GM19324 (cell line): ENCODE data around the gene EGLN2.
"Not testable (repeated sequence)": the region's sequence is repeated elsewhere in the genome, so short reads cannot be mapped to it uniquely, and the experiment has no call there.

Experiments
- ATAC-seq: cut with Tn5 transposase; IDR thresholded peaks from one replicate; pipeline ENCODE4 v1.9.1; 2021; ENCODE audit warnings: mild to moderate bottlenecking, moderate library complexity; ENCODE audit not compliant: unreplicated experiment, low FRiP score

Gene EGLN2

GRCh38 chr19:40801426-40802299 is 2.7 kb downstream of the EGLN2 start:
- no peak for ATAC-seq

- ATAC-seq = no peak
Measured at GRCh38 chr19:40802300-40803169, 3.5 kb downstream of the EGLN2 start.

GRCh38 chr19:40803170-40803856 is 4.3 kb downstream of the EGLN2 start:
- ATAC-seq = no peak

GRCh38 chr19:40803857-40804782 is 5.1 kb downstream of the EGLN2 start:
- ATAC-seq = no peak

GRCh38 chr19:40804783-40805242 is 5.8 kb downstream of the EGLN2 start:
- no peak for ATAC-seq

GRCh38 chr19:40805258-40805868 is 6.4 kb downstream of the EGLN2 start:
- ATAC-seq = no peak

- no peak for ATAC-seq
Measured at GRCh38 chr19:40806423-40807146, 7.6 kb downstream of the EGLN2 start.

GRCh38 chr19:40807147-40808020 is 8.4 kb downstream of the EGLN2 start:
- ATAC-seq = no peak

- ATAC-seq = no peak
Measured at GRCh38 chr19:40808021-40808325, 9.0 kb downstream of the EGLN2 start.

GRCh38 chr19:40808497-40808896 is 9.5 kb downstream of the EGLN2 start:
- no peak for ATAC-seq

- ATAC-seq = no peak
Measured at GRCh38 chr19:40809358-40810086, 10.5 kb downstream of the EGLN2 start.

GRCh38 chr19:40810160-40810559 is 11.2 kb downstream of the EGLN2 start:
- ATAC-seq = no peak

- ATAC-seq = not testable (repeated sequence)
Measured at GRCh38 chr19:40810649-40811408, 11.8 kb downstream of the EGLN2 start.

GRCh38 chr19:40811478-40812341 is 12.7 kb downstream of the EGLN2 start:
- no peak for ATAC-seq

GRCh38 chr19:40812571-40812970 is 13.6 kb downstream of the EGLN2 start:
- not testable (repeated sequence) for ATAC-seq

- no peak for ATAC-seq
Measured at GRCh38 chr19:40813182-40813581, 14.2 kb downstream of the EGLN2 start.
